GM23338 (cell line): ENCODE results near the gene PTPRB. TPM values are rescaled to one million over a fixed set of nuclear protein-coding genes. Genes with fewer than 3 reads are reported as not detected.

Experiments
- ATAC-seq: fragments of 200-7000 bp; cut with Tn5 transposase; 3 replicates; pipeline ENCODE4 v1.9.1; 2020
- DNase-seq: peaks from one replicate; pipeline ENCODE4 v3.0.0-alpha.2; 2015; ENCODE audit warnings: low spot score
- H2AFZ ChIP-seq: fragments of 200-600 bp; sonication (generic); 2 replicates; pipeline ENCODE4 v1.8.0; 2016; ENCODE audit warnings: antibody characterized with exemption, mild to moderate bottlenecking, moderate library complexity
- H3F3A ChIP-seq: fragments of 200-600 bp; sonication (generic); replicated peaks from 2 replicates; pipeline ENCODE4 v1.8.0; 2017; ENCODE audit warnings: antibody characterized with exemption, mixed run types, low read depth
- H3K27ac ChIP-seq: fragments of 200-600 bp; sonication (generic); 2 replicates; pipeline ENCODE4 v1.6.1; 2016; ENCODE audit warnings: low read depth
- H3K27me3 ChIP-seq: fragments of 200-600 bp; sonication (generic); 2 replicates; pipeline ENCODE4 v1.8.0; 2016; ENCODE audit warnings: mild to moderate bottlenecking, mixed run types, moderate library complexity; ENCODE audit not compliant: insufficient read depth
- H3K36me3 ChIP-seq: fragments of 200-600 bp; sonication (generic); 2 replicates; pipeline ENCODE4 v1.8.0; 2016; ENCODE audit warnings: mild to moderate bottlenecking; ENCODE audit not compliant: insufficient read depth
- H3K4me1 ChIP-seq: fragments of 200-600 bp; sonication (generic); 2 replicates; pipeline ENCODE4 v1.8.0; 2016; ENCODE audit warnings: mild to moderate bottlenecking, moderate library complexity; ENCODE audit not compliant: insufficient read depth
- H3K4me2 ChIP-seq: fragments of 200-600 bp; sonication (generic); 2 replicates; pipeline ENCODE4 v1.7.1; 2017; ENCODE audit warnings: mixed run types
- H3K4me3 ChIP-seq: fragments of 200-600 bp; sonication (generic); 2 replicates; pipeline ENCODE4 v1.6.1; 2016; ENCODE audit warnings: mixed run types
- H3K79me2 ChIP-seq: fragments of 200-600 bp; sonication (generic); replicated peaks from 2 replicates; pipeline ENCODE4 v1.8.0; 2017; ENCODE audit warnings: mild to moderate bottlenecking; ENCODE audit not compliant: insufficient read depth
- H3K9me2 ChIP-seq: fragments of 200-600 bp; sonication (generic); 2 replicates; pipeline ENCODE4 v1.8.0; 2017; ENCODE audit not compliant: insufficient read depth
- H4K20me1 ChIP-seq: fragments of 200-600 bp; sonication (generic); replicated peaks from 2 replicates; pipeline ENCODE4 v1.8.0; 2017; ENCODE audit warnings: mild to moderate bottlenecking; ENCODE audit not compliant: insufficient read depth
- H3K27ac Mint-ChIP-seq: 2 replicates; pipeline ENCODE4 v1.8.0; 2020; ENCODE audit warnings: inconsistent platforms, mild to moderate bottlenecking, moderate library complexity, mixed read lengths
- H3K27me3 Mint-ChIP-seq: 3 replicates; pipeline ENCODE4 v1.8.0; 2022; ENCODE audit warnings: low read depth, mild to moderate bottlenecking, moderate library complexity, mixed read lengths, inconsistent platforms; ENCODE audit not compliant: insufficient read depth, poor library complexity
- H3K36me3 Mint-ChIP-seq: 3 replicates; pipeline ENCODE4 v1.8.0; 2021; ENCODE audit warnings: low read depth, mild to moderate bottlenecking, inconsistent platforms, moderate library complexity, mixed read lengths
- H3K4me1 Mint-ChIP-seq: 3 replicates; pipeline ENCODE4 v1.8.0; 2020; ENCODE audit warnings: mild to moderate bottlenecking, inconsistent platforms, mixed read lengths
- H3K4me3 Mint-ChIP-seq: 3 replicates; pipeline ENCODE4 v1.8.0; 2021; ENCODE audit warnings: moderate library complexity, mild to moderate bottlenecking, inconsistent platforms, mixed read lengths
- H3K9me3 Mint-ChIP-seq: 3 replicates; pipeline ENCODE4 v1.8.0; 2020; ENCODE audit warnings: moderate library complexity, mild to moderate bottlenecking, inconsistent platforms, mixed read lengths
- ETS1 ChIP-seq: IDR thresholded peaks from 2 replicates; pipeline ENCODE4 v1.6.1; 2016; ENCODE audit warnings: antibody characterized with exemption
- EZH2 ChIP-seq: fragments of 200-600 bp; sonication (generic); IDR thresholded peaks from one replicate; pipeline ENCODE4 v1.8.0; 2017; ENCODE audit warnings: antibody characterized with exemption, mild to moderate bottlenecking, low read depth; ENCODE audit not compliant: unreplicated experiment
- JUNB ChIP-seq: IDR thresholded peaks from one replicate; pipeline ENCODE4 v1.6.1; 2016; ENCODE audit warnings: antibody characterized with exemption; ENCODE audit not compliant: unreplicated experiment
- ZNF114 ChIP-seq: fragments of 250-450 bp; sonication (Bioruptor Pico); IDR thresholded peaks from 2 replicates; pipeline ENCODE4 v1.5.0; 2020; ENCODE audit warnings: mild to moderate bottlenecking, moderate library complexity
- polyA plus RNA-seq: library from polyadenylated mRNA; unstranded; fragments of >200 nt; fragmentation: Nextera tagmentation; extraction: Ambion mirVana; gene quantifications from 2 replicates; pipeline ENCODE4 v1.2.1, GENCODE V29; 2016
- total RNA-seq: library from RNA; depleted of rRNA; stranded (reverse); fragments of >200 nt; shearing (Covaris generic); gene quantifications from 2 replicates; pipeline ENCODE4 v1.2.3, GENCODE V29; 2014
- TF ChIP-seq, protein P1 (sequence below): IDR thresholded peaks from one replicate; pipeline ENCODE4 v1.6.1; 2018; ENCODE audit warnings: antibody characterized with exemption; ENCODE audit not compliant: unreplicated experiment

Gene PTPRB
- total and polyA plus RNA-seq, 2 experiments from 2014 or later: 0.13 to 1.7 TPM

DNA sequence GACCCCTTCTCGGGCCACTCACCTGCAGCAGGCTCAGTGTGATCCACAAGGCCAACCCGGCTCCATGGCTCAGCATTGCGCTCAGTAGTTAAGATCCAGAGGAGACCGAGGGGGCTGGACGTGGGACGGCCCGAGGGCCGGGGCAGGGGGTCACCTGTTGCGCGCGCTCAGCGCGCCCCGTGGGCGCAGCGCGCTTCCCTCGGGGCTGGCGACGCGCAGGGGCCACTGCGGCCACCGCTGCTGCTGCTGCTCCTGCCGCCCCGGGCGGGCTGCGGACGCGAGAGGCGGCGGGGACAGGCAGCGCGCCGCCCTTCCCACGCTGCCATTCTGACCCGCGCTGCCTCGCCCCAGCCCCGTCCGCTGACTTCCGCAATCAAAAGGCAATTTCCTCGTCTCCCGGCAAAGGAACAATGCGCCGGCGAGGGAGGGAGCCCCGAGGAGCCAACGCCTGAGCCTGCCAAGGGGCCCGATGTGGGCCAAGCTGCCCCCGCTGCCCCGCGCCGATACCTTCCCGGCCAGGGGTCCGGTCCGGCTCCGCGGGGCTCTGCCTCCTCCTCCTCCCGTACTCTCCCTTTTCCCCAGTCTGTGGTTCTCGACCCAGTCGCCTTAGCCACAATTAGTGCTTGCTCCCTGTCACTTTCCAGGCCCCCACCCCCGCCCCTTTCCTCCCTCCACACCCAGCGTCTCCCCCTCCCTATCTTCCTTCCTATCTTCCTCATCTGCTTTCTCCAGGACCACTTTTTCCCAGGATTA lies 27.3 kb downstream of the PTPRB start (continued):
- TF ChIP-seq, protein P1, sequence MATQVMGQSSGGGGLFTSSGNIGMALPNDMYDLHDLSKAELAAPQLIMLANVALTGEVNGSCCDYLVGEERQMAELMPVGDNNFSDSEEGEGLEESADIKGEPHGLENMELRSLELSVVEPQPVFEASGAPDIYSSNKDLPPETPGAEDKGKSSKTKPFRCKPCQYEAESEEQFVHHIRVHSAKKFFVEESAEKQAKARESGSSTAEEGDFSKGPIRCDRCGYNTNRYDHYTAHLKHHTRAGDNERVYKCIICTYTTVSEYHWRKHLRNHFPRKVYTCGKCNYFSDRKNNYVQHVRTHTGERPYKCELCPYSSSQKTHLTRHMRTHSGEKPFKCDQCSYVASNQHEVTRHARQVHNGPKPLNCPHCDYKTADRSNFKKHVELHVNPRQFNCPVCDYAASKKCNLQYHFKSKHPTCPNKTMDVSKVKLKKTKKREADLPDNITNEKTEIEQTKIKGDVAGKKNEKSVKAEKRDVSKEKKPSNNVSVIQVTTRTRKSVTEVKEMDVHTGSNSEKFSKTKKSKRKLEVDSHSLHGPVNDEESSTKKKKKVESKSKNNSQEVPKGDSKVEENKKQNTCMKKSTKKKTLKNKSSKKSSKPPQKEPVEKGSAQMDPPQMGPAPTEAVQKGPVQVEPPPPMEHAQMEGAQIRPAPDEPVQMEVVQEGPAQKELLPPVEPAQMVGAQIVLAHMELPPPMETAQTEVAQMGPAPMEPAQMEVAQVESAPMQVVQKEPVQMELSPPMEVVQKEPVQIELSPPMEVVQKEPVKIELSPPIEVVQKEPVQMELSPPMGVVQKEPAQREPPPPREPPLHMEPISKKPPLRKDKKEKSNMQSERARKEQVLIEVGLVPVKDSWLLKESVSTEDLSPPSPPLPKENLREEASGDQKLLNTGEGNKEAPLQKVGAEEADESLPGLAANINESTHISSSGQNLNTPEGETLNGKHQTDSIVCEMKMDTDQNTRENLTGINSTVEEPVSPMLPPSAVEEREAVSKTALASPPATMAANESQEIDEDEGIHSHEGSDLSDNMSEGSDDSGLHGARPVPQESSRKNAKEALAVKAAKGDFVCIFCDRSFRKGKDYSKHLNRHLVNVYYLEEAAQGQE: no peak
- TF ChIP-seq EZH2: no peak
- no peak for TF ChIP-seq ZNF114 (CRISPR knock-in tag)

- Histone ChIP-seq H3K27me3 (peaks cover 38% of the 10 kb centered on the region), H3K4me2 (peak overlapping the region; percentile 87), H2AFZ (peak overlapping the region; percentile 90), H3K79me2 (no peaks in the 10 kb centered on the region), H3K9me2 (no peaks in the 10 kb centered on the region), H3F3A (no peaks in the 10 kb centered on the region), H3K4me3 (peak overlapping the region; percentile 72), H4K20me1 (no peaks in the 10 kb centered on the region), H3K4me1 (peaks cover 20% of the 10 kb centered on the region), H3K36me3 (no peaks in the 10 kb centered on the region), H3K27ac (no peak overlapping the region)
- Mint-ChIP-seq H3K27me3 (peaks cover 20% of the 10 kb centered on the region), H3K4me3 (peak overlapping the region; percentile 82), H3K4me1 (peaks cover 17% of the 10 kb centered on the region), H3K27ac (no peak overlapping the region), H3K9me3 (peaks cover 6% of the 10 kb centered on the region; the same call in 2 of the 3 replicates), H3K36me3 (no peaks in the 10 kb centered on the region; the same call in 2 of the 3 replicates)
- DNase-seq (no peak), ATAC-seq (peak; percentile 20)
- TF ChIP-seq ZNF114 (CRISPR knock-in tag) (no peak), ETS1 (no peak)
These were observed 28.0 kb downstream of the PTPRB start for GRCh38 chr12:70609203-70609602.

DNA sequence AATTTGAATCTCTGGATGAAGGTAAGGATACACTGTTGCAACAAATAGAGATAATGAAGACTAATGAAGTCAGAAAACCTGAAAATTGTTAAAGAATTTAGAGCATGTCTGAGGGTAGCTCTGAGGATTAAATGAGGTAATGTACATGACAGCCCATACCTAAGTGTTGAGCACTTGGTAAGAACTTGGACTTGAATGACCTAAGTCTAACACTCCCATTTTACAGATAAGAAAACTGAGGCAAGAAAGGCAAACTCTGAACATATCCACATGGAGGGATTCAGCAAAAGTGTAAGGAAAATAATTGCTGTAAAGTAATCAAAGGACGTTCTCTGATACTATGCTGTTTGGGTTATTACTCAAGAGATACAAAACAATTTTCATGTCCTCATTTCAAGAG lies 29.0 kb downstream of the PTPRB start:
- H3K4me3 ChIP-seq: no peak overlapping the region
- Mint-ChIP-seq H3K27ac (no peak overlapping the region), H3K4me1 (peaks cover 9% of the 10 kb centered on the region), H3K27me3 (peaks cover 20% of the 10 kb centered on the region), H3K9me3 (peaks cover 6% of the 10 kb centered on the region; the same call in 2 of the 3 replicates), H3K4me3 (no peak overlapping the region), H3K36me3 (no peaks in the 10 kb centered on the region; the same call in 2 of the 3 replicates)
- no peaks in the 10 kb centered on the region for H3K9me2 ChIP-seq
- no peak for ATAC-seq
- H2AFZ ChIP-seq: no peak overlapping the region
- H3K79me2 ChIP-seq: no peaks in the 10 kb centered on the region
- no peak for DNase-seq
- H3K4me1 ChIP-seq: peaks cover 11% of the 10 kb centered on the region
- H3K36me3 ChIP-seq: no peaks in the 10 kb centered on the region
- no peaks in the 10 kb centered on the region for H3F3A ChIP-seq
- H3K4me2 ChIP-seq: no peak overlapping the region
- H4K20me1 ChIP-seq: no peaks in the 10 kb centered on the region
- peaks cover 38% of the 10 kb centered on the region for H3K27me3 ChIP-seq
- H3K27ac ChIP-seq: no peak overlapping the region
- TF ChIP-seq, protein P1: no peak
- TF ChIP-seq EZH2 (no peak), JUNB (no peak)
